HG02970 (cell line): ENCODE data around the gene AIRE.
"Not testable (repeated sequence)": the region's sequence is repeated elsewhere in the genome, so short reads cannot be mapped to it uniquely, and the experiment has no call there.

Experiments used
- ATAC-seq: cut with Tn5 transposase; IDR thresholded peaks from one replicate; pipeline ENCODE4 v1.9.1; 2021; ENCODE audit warnings: mild to moderate bottlenecking, moderate library complexity, moderate number of reproducible peaks; ENCODE audit not compliant: unreplicated experiment, low FRiP score

AIRE gene

DNA sequence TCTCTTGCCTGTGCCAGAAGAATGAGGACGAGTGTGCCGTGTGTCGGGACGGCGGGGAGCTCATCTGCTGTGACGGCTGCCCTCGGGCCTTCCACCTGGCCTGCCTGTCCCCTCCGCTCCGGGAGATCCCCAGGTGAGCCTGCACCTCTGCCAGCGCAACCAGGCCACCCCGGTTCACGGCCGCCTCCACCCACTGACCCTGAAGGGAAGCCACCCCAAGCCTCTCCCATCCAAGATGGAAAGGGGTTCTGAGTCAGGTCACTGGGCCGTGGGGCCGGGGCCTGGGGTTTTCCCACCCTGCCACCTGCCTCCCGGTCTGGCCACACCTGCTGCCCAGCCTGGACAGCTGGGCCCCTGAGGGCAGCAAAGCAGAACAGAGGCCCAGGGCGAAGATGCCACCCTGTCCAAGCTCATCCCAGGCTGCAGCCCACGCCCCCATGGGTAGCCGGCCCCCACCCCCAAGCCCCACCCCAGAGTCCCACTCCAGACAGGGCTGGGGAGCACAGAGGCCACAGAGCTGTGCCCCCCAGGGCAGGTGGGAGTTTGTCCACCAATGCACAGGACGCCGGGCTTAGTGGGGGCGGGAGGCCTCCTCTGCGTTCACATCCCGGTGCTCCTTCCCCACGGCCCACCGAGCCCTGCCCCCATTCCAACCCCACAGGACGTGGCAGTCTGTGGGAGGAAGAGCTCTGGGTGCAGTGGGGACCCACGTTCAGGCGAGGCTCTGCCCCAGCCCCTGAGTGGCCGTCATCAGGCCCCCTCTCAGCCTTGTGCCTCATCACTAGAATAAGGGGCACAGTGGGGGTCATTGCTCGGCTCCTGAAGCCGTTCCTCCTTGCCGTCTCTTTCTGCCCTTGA is 5.6 kb downstream of the AIRE start:
- no peak for ATAC-seq

DNA sequence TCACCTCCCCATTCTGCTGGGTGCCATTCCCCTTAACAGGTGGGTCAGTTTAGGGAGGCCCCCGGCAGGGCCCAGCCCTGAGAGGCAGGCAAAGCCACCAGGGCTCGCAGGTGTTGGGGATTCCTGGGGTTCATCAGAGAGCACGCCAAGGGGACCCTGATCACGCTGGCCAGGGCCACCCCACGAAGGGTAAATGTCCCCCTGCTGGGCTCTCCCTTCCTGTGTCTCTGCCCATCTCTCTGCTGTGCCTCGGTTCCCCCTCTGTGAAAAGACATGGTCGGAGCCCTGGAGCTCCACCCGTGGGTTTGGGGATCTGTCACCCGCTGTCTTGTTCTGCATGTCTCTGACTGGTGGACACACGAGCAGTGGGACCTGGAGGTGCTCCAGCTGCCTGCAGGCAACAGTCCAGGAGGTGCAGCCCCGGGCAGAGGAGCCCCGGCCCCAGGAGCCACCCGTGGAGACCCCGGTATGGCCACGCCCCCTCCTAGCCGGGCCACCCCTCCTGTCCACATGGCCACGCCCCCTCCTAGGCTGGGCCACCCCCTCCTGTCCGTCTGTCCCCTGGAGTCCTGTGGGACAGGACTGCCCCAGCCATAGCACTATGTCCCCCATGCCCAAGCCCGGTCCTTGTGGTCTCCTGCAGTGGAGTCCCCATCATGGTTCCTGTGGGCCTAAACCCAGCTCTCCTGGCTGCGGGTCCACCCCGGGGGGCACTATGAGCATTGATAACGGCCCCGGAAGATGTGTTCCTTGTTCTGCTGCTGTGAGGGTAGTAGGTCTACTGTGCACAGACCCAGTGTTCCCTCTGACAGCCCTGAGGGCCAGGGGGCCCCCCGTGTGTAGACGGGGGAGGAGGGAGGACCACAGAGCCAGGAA is 6.5 kb downstream of the AIRE start:
- ATAC-seq, result no peak

DNA sequence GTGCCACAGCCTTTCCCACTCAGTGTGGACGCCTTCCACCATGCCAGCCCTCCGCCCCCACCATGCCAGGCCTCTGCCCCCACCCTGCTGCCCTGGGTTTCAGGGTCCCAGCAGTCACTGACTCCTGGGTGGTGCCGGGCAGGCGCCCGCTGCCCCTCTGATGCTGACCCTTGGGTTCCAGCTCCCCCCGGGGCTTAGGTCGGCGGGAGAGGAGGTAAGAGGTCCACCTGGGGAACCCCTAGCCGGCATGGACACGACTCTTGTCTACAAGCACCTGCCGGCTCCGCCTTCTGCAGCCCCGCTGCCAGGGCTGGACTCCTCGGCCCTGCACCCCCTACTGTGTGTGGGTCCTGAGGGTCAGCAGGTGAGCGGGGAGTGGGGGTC is 7.1 kb downstream of the AIRE start:
- no peak for ATAC-seq

DNA sequence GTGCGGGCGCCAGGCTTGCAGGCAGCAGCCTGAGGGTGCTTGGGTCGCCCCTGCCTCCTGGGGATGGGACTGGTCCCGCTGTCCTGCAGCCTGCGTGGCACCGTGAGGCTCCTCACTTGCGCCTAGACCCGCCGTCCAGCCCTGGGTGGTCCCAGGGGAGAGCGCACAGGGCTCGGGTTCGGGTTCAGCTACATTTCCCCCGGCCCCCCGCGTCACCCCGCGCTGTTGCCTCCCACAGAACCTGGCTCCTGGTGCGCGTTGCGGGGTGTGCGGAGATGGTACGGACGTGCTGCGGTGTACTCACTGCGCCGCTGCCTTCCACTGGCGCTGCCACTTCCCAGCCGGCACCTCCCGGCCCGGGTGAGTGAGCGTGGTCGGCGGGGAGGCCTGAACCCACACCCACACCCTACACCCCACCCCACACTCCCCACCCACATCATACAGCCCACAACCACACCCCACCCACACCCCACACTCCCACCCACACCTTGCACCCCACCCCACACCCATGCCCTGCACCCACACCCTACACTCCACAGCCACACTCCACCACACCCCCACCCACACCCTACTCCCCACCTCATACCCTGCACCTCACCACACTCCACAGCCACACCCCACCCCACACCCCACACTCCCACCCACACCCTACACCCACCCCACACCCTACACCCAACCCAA is 8.0 kb downstream of the AIRE start:
- no peak for ATAC-seq

DNA sequence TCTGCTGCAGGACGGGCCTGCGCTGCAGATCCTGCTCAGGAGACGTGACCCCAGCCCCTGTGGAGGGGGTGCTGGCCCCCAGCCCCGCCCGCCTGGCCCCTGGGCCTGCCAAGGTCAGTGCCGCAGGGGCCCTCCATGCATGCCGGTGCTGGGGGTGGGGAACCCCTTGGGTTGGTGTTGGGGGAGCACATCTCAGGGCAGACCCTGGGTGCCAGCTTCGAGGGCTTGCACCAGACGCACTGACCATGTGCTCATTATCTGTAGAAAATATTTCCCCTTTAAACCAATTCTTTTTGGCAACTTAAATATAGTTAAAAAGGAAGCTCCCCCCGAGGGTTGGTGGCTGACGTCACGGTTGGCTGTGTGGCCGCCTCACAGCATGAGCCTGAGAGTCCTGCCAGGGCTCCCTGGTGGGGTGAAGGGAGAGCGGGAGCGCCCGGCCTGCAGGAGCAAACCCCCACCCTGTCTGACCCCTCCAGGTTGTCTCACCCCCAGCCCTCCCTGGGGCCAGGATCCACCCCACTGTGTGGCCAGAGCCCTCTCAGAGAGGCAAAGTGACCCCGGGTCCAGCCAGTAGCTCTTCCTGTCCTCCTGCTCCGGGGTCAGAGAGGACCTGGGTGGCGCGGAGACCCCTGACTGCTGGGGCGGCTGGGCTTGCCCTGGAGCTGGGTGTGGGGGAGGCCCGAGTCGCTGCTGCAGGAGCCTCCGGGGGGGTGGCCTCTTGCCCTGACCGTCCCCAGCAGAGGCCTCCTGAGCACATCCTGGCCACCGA is 8.9 kb downstream of the AIRE start:
- ATAC-seq, result no peak

DNA sequence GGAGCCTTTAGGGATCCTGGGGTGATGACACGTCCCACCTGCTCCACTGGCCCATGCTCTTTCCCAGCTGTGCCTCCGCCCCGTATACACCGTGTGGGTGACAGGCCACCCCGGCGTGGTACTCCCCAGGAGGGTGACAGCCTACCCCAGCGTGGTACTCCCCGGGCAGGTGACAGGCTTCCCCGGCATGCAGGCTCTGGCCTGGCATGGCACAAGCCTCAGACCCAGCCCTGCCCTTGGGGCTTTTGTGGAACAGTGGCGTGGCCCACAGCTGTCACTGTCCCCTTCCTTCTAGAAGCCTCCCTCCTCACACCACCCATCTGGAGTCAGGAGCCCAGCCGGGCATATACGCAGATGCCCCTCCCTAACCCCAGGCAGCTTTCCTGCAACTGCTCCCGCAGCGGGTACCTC is 9.5 kb downstream of the AIRE start:
- ATAC-seq, result no peak

DNA sequence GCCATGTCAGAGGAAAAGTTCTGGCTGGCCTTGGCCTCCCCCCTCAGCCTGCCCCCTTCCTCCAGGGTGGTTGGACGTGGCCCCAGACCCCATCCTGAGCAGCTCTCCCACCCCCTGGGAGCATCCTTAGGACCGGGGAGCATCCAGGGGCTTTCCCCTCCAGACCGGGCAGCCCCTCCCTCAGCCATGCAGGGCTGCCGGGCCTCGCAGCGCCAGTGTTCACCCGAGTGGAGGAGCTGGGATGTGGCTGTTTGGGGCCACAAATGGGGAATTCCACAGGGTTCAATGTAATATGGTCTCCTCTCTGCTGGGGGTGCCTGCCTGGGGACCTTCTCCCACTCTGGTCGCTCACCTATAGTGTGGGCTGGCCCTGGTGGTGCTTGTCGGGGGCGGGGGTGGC is 10.0 kb downstream of the AIRE start:
- ATAC-seq, result no peak

DNA sequence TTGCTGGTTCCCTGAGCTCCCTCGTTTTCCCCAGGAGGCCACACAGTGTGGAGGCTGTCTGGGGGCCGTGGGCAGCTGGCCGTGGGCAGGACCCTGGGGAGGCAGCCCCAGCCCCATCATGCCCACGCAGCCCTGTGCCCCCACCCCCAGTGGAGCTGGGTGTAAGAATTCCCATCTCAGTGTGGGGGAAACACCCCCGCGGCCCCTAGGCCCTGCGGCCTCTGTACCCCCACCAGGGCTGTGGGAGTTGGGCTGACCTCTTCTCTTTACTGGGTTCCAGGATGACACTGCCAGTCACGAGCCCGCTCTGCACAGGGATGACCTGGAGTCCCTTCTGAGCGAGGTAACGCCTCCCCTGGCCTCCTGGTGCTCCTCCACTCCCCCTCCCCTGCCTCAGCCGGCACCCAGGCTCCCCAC is 10.4 kb downstream of the AIRE start:
- ATAC-seq, result no peak

DNA sequence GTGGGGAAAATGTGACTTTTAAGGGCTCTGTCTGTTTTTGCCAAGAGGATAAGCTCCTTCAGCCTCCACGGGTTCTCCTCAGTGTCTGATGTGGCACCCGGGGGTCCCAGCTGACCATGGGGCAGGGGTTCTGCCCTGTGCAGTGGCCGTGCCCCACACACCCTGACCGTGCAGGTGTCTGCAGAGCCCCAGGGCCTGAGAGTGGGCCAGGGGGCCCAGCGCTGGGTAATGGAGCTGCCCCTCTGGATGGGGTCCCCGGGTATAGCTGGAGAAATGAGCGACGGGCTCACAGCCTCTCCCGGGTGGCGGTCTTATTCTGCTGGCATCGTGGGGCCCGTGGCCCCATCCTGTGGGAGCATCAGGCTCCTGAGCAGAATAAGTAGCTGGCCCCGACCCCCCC is 11.2 kb downstream of the AIRE start:
- ATAC-seq, result no peak

DNA sequence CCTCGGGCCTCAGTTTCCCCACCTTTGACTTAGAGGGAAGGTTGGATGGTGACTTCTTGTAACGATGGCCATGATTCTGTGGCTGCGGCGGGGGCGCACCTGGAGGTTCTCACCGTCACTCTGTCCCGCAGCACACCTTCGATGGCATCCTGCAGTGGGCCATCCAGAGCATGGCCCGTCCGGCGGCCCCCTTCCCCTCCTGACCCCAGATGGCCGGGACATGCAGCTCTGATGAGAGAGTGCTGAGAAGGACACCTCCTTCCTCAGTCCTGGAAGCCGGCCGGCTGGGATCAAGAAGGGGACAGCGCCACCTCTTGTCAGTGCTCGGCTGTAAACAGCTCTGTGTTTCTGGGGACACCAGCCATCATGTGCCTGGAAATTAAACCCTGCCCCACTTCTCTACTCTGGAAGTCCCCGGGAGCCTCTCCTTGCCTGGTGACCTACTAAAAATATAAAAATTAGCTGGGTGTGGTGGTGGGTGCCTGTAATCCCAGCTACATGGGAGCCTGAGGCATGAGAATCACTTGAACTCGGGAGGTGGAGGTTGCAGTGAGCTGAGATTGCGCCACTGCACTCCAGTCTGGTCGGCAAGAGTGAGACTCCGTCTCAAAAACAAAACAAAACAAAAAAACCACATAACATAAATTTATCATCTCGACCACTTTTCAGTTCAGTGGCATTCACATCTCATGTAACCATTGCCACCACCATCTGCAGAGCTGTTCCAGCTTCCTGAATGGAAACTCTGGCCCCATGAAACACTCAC is 12.0 kb downstream of the AIRE start:
- ATAC-seq, result no peak

DNA sequence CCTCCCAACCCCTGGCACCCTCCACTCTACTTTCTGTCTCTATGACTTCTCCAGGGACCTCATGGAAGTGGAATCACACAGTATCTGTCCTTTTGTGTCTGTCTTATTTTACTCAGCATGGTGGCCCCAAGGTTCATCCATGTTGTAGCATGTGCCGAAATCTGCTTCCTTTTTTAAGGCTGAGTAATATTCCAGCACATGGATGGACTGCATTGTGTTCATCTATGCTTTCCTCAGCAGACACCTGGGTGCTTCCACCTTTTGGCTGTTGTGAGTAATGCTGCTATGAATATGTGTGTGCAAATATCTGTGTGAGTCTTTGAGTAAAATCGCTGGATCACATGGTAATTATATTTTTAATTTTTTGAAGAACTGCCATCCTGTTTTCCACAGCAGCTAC is 12.6 kb downstream of the AIRE start:
- ATAC-seq, result no peak

DNA sequence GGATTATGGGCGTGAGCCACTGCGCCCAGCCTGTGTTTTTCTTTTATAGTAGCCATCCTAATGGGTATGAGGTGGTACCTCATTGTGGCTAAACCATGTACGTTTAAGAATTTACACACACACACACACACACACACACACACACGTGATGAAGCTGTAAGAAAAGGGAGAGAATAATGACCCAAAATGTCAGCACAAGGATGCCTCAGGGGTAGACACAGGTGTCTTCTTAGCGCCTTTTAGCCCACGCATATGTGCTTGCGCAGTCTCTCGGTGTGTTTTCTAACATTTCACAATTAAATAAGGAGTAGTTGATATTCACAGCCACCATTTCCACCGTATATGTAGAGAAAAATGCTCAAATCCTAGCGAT is 13.4 kb downstream of the AIRE start:
- ATAC-seq, result no peak

DNA sequence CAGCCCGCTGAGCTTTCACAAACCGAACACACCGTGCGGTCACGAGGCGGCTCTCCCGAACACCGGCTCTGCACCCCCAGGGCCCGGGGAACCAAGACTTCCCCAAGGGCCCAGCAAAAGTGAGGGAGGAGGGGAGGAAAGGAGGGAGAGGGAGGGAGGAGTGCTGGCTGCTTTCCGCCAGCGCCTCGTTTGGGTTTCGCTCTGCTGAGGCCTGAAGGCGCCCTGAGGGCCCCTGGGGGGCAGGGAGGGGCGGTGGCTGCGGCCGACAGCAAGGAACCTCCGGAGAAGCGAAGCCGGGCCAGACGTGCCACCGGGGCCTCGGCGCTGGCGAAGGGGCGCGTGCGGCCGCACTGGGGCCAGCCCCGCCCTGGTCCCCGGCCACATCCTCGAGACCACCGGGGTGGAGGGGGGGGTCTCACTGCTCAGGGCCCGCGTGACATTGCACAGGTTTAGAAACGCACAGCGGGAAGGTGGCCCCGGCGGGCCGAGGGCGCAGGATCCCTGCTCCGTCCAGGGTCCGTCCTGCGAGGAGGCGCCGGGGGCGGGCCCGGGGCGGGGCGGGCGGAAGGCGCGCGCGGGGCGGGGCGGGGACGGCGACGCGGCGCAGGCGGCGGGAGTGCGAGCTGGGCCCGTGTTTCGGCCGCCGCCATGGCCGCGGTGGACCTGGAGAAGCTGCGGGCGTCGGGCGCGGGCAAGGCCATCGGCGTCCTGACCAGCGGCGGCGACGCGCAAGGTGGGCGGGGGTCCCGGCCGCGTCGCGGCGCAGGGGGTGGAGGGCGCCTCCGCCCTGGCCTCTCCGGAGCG is 14.0 kb downstream of the AIRE start, which contains the start of gene PFKL:
Gene PFKL (plus strand): TSS at position 596 of the 804 bp plus-strand sequence. CDS start 53 bp downstream, at position 649.
- ATAC-seq, result peak; percentile 42

DNA sequence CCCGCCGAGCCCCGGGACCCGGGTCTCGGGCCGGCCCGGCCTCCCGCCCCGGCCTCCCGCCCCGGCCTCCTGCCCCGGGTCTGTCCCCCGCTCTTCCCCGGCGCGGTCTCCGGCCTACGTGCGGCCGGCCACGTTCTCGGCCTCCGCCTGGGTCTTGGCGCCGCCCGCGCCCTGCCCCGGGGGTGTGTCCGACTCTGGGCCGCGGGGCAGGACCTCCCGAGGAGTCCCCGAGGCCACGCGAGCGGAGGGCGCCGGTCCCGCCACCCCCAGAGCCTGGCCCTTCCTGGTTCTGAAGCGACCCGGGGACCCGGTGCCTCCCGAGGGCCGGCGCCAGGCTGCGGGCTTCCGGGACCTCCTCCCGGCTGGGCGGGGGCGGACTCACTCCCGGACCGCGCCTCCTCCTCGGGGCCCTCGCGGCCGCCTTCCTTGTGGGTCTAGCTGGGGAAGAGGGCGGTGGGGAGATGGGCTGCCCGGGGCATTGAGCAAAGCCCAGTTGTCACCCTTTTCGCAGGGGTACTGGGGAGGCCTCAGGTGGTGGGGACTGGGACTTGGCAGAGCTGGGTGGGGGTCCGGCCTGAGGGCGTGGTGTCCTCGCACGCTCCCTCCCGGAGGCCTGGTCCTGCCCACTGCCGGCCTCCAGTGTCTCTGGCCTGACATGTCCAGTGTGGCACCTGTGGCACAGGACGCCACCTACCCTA is 14.7 kb downstream of the AIRE start:
- peak; percentile 25 for ATAC-seq

DNA sequence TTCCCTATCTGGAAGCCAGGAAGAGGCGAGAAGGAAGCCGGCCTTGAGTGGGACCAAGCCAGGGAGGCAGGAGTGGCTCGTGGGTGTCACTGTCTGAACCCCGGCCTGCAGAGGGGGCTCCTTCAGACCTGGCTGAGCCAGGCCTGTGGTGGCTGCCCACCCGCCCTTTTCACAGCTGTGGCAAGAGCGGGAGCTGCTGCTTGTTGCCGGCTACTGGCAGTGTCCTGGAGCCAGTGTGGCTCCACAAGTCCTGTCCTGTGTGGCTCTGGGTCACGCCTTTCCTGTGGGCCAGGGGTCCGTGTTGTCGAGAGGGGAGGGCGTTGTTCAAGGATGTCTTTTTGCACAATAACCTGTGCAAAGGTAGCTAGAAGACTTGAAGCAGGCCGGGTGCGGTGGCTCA is 15.5 kb downstream of the AIRE start:
- no peak for ATAC-seq

DNA sequence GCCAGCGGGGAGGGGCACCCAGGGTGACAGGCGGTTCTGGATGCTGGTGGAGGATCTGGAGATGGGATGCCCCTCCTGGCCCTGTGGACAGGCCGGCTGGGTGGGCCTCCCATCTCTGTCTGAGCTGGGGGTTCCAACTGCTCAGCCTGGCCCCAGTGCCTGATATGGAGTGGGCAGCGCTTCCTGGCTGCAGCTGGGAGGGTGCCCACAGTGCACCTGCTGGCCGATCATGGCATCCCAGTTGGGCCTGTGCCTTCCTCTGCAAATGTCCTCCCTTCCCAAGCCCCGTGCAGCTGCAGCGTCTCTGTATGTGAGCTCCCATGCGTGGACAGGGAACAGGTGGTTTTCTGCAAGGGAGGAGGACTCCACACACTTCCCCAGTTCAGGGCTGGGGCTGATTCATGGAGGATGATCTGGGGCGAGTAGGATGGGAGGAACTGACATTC is 16.3 kb downstream of the AIRE start:
- ATAC-seq, result no peak

DNA sequence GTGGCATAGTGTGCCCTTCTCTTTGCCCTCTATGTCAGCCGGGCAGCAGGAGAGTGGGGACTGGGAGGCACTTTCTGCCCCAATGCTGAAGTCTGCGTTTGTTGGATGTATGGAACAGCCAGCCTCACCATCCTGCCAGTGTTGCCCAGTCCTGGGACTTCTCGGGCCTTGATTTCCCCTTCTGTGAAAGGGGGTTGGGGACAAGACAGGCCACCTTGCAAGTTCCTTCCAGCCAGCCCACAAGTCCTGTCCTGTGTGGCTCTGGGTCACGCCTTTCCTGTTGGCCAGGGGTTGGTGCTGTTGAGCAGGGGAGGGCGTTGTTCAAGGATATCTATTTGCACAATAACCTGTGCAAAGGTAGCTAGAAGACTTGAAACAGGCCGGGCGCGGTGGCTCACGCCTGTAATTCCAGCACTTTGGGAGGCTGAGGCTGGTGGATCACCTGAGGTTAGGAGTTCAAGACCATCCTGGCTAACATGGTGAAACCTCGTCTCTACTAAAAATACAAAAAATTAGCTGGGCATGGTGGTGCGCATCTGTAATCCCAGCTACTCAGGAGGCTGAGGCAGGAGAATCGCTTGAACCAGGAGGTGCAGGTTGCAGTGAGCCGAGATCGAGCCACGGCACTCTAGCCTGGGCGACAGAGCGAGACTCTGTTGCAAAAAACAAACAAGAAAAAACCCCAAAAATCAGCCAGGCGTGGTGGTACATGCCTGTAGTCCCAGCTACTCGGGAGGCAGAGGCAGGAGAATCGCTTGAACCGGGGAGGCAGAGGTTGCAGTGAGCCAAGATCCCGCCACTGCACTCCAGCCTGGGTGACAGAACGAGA is 17.1 kb downstream of the AIRE start:
- ATAC-seq, result not testable (repeated sequence)
